HUDEP-2 (cell line): ENCODE measurements around the gene ARL10.
A peak's percentile ranks its signal among the peaks of the same experiment; 100 is the strongest.

Source experiments
- DNase-seq, 76 experiments: peaks; one replicate each; lab custom pipeline; 2025; ENCODE audit not compliant: unreplicated experiment in 76 of 76; lab: John Stamatoyannopoulos, UW

The ARL10 gene

DNA sequence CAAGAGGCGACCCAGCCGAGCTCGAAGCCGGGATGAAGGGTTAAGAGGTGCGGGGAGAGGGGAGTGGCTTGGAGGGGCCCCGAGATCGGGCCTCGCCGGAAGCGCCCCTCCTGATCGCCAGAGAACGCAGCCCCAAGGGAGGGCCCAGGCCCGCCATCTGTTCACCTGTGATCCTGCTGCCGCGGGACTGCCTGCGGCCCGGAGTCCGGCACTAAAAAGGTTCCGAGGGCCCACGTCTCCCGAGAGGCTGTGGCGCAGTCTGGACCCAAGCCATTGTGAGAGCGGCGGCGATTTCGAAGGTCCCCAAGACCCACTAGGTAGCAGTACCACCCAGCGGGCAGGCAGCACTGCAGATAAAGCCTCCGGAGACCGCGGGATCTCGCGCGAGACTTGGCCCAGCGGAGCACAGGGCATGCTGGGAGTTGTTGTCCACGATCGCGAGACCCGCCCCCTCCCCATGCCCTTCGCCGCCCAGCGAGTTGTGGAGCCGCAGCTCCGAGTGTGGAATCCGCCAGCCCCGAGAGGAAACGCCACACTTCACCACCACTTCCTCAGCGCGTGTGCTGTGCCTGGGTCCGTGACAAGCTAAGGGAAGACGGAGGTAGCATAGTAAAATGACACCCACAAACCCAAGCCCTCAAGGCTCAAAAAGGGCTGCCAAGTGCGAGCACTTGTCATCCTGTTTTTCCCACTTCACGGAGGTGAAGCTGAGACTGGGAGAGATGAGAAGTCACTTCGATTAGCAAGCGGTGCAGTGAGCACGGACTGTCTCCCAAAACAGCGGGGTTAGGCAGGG lies 3.7 kb upstream of the ARL10 start, which contains the start of gene KIAA1191:
Gene KIAA1191 (minus strand): TSS at position 328 of the 796 bp plus-strand sequence. CDS start 2,256 bp downstream, outside the sequence.
- peak in 75 of 76 experiments; percentile 9 to 91 (median 80) for DNase-seq

- no peak for DNase-seq
These were observed 3.1 kb upstream of the ARL10 start for GRCh38 chr5:176362233-176362490.

DNA sequence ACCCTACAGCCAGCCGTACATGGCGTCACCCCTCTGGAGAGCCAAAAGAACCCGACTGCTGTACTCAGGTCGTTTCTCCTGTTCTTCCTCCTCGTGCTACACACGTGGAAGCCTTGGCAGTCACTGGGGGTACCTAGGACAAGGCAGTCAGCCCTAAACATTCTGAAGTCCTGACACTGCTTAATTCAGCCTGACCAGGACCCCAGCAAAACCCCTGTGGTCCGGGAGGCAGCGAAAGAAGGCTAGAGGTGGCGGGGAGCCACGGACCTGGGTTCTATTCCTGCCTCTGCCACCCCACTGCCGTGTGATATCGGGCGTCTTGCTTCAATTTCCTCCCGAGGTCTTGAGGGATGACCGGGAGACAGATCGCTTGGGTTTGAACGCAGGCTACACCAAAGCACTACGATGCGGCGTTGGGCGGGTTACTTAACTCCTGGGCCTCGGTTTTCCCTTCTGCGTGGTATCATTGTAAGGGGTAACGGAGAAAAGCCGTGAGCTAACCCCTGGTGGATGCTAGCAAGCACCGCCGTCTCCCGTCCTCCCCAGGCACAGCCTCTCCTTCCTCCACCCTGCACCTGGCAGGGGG lies 429 bp upstream of the ARL10 start:
- DNase-seq: no peak

- DNase-seq: no peak
These were observed 1.1 kb downstream of the ARL10 start for GRCh38 chr5:176366232-176366894.

DNA sequence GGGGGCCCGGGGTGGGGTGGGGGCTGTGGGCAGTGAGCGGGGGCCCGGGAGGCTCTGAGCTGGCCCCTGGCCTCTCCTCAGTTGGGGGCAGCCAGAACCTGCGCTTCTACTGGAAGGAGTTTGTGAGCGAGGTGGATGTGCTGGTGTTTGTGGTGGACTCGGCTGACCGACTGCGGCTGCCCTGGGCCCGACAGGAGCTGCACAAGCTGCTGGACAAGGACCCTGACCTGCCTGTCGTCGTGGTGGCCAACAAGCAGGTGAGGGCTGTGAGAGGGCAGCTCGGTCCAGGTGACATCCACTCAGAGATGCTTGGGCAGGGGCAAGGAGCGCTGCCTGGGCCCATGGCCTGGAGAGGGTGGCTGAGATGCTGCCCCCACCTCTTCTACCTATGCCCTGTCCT lies 3.4 kb downstream of the ARL10 start:
- DNase-seq: no peak

GRCh38 chr5:176369934-176370711 lies 4.8 kb downstream of the ARL10 start:
- no peak for DNase-seq

DNA sequence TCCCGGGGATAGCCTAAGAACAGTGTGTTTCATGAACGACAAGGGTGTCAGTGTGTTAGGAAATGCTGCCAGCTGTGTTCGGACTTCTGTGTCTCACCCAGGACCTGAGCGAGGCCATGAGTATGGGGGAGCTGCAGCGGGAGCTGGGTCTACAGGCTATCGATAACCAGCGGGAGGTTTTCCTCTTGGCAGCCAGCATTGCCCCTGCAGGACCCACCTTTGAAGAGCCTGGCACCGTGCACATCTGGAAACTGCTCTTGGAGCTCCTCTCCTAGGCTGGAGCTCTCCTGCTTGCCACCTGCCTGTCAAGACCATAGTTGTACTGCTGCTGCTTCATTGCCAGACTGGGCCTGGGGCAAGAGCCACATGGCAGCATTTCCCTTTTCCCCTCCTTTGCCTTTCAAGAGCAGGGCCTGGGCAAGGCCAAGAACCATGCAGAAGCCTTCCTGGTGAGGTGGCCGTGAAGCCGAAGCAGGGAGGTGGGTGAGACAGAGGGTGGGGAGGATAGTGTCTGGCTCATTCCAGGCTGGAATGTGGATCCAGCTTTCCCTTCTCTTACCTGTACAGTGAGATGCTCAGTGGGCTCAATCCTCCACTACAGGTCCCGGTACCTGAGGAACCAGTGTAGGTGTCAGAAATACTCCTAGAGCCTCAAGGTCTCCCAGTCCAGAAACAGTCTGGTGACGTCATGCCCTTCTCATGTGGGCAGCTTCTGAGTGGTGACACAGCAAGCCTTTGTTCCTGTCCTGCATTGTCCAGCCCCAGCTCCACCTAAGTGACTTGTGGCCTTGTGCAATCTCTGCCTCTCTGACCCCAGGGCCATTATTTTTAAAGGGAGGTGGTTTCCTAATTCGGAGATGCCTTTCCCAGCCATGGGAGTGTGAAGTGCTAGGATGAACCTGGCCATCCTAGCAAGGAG lies 6.6 kb downstream of the ARL10 start:
- DNase-seq: no peak

GRCh38 chr5:176373100-176373818 lies 8.0 kb downstream of the ARL10 start:
- DNase-seq: no peak

DNA sequence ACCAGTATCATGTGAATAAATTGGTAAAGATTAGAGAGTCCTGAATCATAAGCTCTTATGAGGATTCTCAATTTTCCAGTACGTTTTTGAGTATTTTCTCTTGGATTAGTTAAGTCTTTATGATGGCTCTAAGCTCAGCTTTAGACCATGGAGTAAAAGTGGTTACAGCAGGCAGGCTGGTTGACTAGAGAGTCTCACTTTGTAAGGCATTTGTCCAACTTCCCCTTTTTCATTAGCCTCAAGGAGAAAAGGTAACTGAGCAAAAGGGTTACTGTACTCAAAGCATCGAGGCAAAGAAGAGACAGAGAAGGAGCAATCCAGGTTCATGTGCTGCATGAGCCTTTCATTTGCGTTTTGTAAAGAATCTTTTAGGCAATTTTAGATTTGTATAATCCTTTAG lies 14.6 kb downstream of the ARL10 start:
- DNase-seq: no peak

DNA sequence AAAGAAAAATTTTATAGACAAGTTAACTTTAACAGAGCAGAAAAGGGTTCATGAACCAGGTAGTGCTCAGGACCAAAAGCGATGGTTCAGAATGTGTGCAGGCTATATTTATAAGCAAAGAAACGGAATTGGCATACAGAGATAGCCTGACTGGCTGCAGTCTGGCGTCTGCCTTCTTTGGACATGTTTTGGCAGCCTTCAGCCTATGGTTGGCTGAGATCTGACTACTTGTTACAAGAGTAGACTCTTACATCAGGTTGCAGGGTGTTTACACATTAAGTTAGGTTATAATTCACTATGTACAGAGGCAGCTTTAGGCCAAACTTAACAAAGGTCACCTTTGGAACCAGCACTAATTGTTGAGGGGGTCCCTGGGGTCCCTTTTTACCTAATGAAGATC lies 16.1 kb downstream of the ARL10 start:
- no peak for DNase-seq

GRCh38 chr5:176381979-176382378 lies 16.7 kb downstream of the ARL10 start:
- DNase-seq: no peak

- no peak for DNase-seq
These were observed 17.4 kb downstream of the ARL10 start for GRCh38 chr5:176382721-176383120.

DNA sequence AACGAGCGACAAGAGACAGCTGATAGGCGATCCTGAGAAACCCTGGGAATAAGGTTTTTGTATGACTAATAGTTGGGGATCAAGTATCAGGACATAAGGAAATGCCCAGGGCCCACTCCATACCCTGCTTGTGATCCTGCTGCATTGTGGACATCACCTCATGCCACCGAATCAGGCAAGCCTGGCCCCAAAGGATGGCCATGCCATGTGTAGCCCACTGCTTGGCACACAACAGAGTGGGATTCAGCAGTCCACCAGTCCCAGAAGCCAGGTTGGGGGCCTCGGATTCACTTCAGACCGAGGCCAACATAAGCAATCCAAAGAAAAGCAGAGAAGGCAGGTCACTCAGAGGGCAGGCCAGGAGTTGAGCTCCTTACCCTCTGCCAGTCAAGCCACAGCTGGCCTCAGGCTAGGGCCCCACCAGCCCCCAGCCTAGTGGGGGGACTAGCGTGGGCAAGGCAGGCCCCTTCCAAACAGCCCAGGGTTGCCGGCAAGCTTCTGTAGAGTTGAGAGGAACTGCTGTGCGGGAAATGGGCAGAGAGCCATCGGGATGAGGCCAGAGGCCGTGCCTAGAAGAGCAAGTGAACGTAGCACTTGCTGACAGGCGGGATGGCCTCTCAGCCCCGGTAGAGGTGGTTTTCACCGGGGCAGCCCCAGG lies 18.1 kb downstream of the ARL10 start:
- no peak for DNase-seq

DNA sequence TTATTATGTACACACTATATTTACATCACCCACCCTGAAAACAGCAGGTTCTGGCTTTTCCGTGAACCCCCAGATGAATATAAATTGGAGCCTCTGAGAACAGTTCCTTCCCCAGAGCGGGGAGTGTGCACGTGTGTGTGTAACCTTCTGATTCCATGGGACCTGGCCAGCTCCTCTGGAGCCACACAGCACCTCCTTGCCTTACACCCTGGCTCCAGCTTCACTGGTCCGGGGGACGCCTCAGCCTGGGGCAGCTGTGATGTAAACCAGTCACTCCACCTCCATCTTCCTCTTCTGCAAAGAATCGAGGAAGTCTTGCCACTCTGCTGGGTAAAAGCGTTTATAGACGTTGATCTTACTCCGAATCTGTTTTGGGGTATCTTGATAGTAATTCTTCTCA lies 18.7 kb downstream of the ARL10 start:
- no peak for DNase-seq

GRCh38 chr5:176384366-176384930 lies 19.2 kb downstream of the ARL10 start:
- no peak for DNase-seq

GRCh38 chr5:176384991-176385390 lies 19.7 kb downstream of the ARL10 start:
- no peak for DNase-seq

DNA sequence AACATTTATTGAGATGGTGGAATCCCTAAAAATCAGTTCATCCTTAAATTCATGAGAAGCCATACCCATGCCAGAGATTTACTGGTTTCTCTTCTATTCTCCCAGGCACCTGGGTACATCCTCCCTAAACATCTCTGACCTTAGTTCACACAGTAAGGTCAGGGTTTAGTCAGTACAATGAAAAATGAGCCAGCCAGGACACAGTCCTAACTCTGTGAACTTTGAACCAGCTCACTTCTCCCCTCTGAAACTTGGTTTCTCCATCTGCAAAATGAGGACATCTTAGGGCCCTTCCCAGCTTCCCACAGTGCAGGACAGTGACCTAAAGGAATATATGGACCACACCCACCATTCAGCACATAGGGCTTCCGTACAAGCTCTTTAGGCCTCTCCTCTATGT lies 21.2 kb downstream of the ARL10 start:
- no peak for DNase-seq

DNA sequence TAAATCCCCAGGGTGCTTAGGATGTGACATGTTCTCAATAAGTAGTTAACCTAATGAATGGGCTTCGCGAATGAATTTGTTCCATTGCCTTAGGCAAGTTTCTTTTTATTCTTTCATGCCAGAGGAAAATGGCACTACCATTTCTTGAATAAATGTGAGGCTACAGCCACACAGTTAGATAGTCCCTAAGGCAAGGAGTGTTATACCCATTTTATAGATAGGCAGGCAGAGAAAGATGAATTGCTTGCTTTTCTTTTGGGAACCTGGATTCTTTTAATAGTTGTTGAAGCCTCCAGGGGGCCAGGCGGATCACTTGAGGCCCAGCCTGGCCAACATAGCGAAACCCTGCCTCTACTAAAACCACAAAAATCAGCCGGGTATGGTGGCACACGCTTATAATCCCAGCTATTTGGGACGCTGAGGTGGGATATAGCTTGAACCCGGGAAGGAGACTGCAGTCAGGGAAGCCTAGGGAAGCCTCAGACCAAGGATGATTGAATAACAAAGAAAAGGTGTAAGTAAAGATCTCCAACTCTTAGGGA lies 22.2 kb downstream of the ARL10 start:
- peak in 1 of 76 experiments; percentile 13 for DNase-seq
